Fibroblast of lung (primary cell): ENCODE data around the gene ATL1. TPM values are rescaled to one million over a fixed set of nuclear protein-coding genes. Genes with fewer than 3 reads are reported as not detected.

Experiments used
- DNase-seq, 2 donors: peaks; one replicate each; pipeline versions ENCODE4 v3.0.0 to v3.0.0-alpha.2; 2010; ENCODE audit warnings: low read depth in 2 of 2
- H2AFZ ChIP-seq: 2 replicates; pipeline ENCODE4 v1.5.1; 2012; ENCODE audit warnings: low read length, control low read depth, inconsistent platforms
- H3K27ac ChIP-seq: 2 replicates; pipeline ENCODE4 v1.5.1; 2011; ENCODE audit warnings: low read length, control low read depth; ENCODE audit not compliant: insufficient read depth
- H3K27me3 ChIP-seq: 2 replicates; pipeline ENCODE4 v1.5.1; 2011; ENCODE audit warnings: mild to moderate bottlenecking, low read length; ENCODE audit not compliant: control insufficient read depth, insufficient read depth
- H3K36me3 ChIP-seq: 2 replicates; pipeline ENCODE4 v1.5.1; 2011; ENCODE audit warnings: low read length; ENCODE audit not compliant: control insufficient read depth, insufficient read depth
- H3K4me1 ChIP-seq: 2 replicates; pipeline ENCODE4 v1.5.1; 2011; ENCODE audit warnings: low read length; ENCODE audit not compliant: control insufficient read depth, insufficient read depth; ENCODE audit errors: extremely low read depth
- H3K4me2 ChIP-seq: 2 replicates; pipeline ENCODE4 v1.5.1; 2011; ENCODE audit warnings: low read length, control low read depth; ENCODE audit not compliant: insufficient read depth; ENCODE audit errors: extremely low read depth
- H3K4me3 ChIP-seq, 4 experiments: fragments of 200-600 bp in 1 of 4; sonication (generic) in 1 of 4; replicated peaks in 1 of 4; 2 replicates each; pipeline ENCODE4 v1.5.1; 2011 to 2016; ENCODE audit warnings: low read length in 4 of 4, low read depth in 3 of 4, mild to moderate bottlenecking in 3 of 4, control low read depth in 2 of 4, inconsistent platforms in 1 of 4, mixed read lengths in 1 of 4; ENCODE audit not compliant: insufficient read depth in 1 of 4; ENCODE audit errors: control extremely low read depth in 1 of 4
- H3K79me2 ChIP-seq: 2 replicates; pipeline ENCODE4 v1.5.1; 2012; ENCODE audit warnings: mild to moderate bottlenecking, low read length, inconsistent platforms; ENCODE audit not compliant: control insufficient read depth, insufficient read depth
- H3K9ac ChIP-seq: 2 replicates; pipeline ENCODE4 v1.5.1; 2011; ENCODE audit warnings: mild to moderate bottlenecking, low read length, control low read depth; ENCODE audit not compliant: insufficient read depth
- H3K9me3 ChIP-seq: 2 replicates; pipeline ENCODE4 v1.5.1; 2012; ENCODE audit warnings: low read depth, low read length; ENCODE audit not compliant: control insufficient read depth, insufficient read depth
- H4K20me1 ChIP-seq: 2 replicates; pipeline ENCODE4 v1.5.1; 2011; ENCODE audit warnings: low read length; ENCODE audit not compliant: control insufficient read depth, insufficient read depth; ENCODE audit errors: extremely low read depth
- CTCF ChIP-seq, 2 donors: IDR thresholded peaks in 1 of 2; conservative IDR thresholded peaks in 1 of 2; 1 replicate in 1 of 2; 2 replicates in 1 of 2; pipeline ENCODE4 v1.5.1; 2011 to 2012; ENCODE audit warnings: low read length in 2 of 2, control low read depth in 1 of 2, inconsistent platforms in 1 of 2, low read depth in 1 of 2, mild to moderate bottlenecking in 1 of 2
- EZH2 ChIP-seq: IDR thresholded peaks from 2 replicates; pipeline ENCODE4 v1.5.1; 2012; ENCODE audit warnings: low read length, control low read depth, mild to moderate bottlenecking; ENCODE audit errors: missing control alignments
- polyA minus RNA-seq: library from RNA; depleted of rRNA, polyadenylated mRNA; stranded (reverse); fragments of >200 nt; gene quantifications from 2 replicates; pipeline ENCODE4 v1.2.3, GENCODE V29; 2011; ENCODE audit warnings: low replicate concordance
- polyA plus RNA-seq, 2 donors: library from polyadenylated mRNA; depleted of rRNA in 1 of 2; stranded (reverse) in 1 of 2; unstranded in 1 of 2; fragments of >200 nt; gene quantifications; 2 replicates each; pipeline ENCODE4 v1.2.1, GENCODE V29; 2011 to 2012; ENCODE audit warnings: missing spikeins in 1 of 2
- total RNA-seq: library from RNA; depleted of rRNA; stranded (reverse); fragments of >200 nt; gene quantifications from 2 replicates; pipeline ENCODE4 v1.2.1, GENCODE V29; 2014

Gene ATL1
- total RNA-seq (6.9 and 16.2 TPM in 2 replicates), polyA plus RNA-seq (14.3 and 14.9 TPM in 2 replicates), polyA minus RNA-seq (1.5 and 29.3 TPM in 2 replicates)
- polyA plus RNA-seq (2012) = 8.8 and 10.0 TPM in 2 replicates

GRCh38 chr14:50559990-50560930 is at the start of gene ATL1:
Gene ATL1, plus strand, starts transcription at chr14:50560145. Its CDS starts 121 bp downstream, at chr14:50560266.
- Histone ChIP-seq H3K27ac (peak within 1 kb of the TSS; percentile 84), H3K4me3 (peak within 1 kb of the TSS; percentile 66 to 87 (median 80)), H3K9me3 (no peaks in the 10 kb centered on the region), H2AFZ (peak within 1 kb of the TSS; percentile 96), H3K27me3 (no peaks in the 10 kb centered on the region), H3K36me3 (no peaks in the 10 kb centered on the region), H3K4me1 (no peaks in the 10 kb centered on the region), H3K9ac (peak within 1 kb of the TSS; percentile 74), H3K79me2 (no peaks in the 10 kb centered on the region), H4K20me1 (no peaks in the 10 kb centered on the region), H3K4me2 (peak within 1 kb of the TSS; percentile 90)
- DNase-seq = peak; percentile 76 to 81
- TF ChIP-seq EZH2 (no peak), CTCF (conservative IDR thresholded peaks at IDR 0.05 in 1 of 2, IDR thresholded peaks at IDR 0.05 in 1 of 2; ENCODE audit: low read depth in 1 of 2, low read length in 2 of 2) (no peak)

- Histone ChIP-seq H3K9me3 (no peaks in the 10 kb centered on the region), H3K9ac (no peak overlapping the region), H3K4me2 (no peak overlapping the region), H3K79me2 (peaks cover 78% of the 10 kb centered on the region), H3K27ac (no peak overlapping the region), H3K36me3 (no peaks in the 10 kb centered on the region), H2AFZ (no peak overlapping the region), H3K27me3 (no peaks in the 10 kb centered on the region), H3K4me1 (no peaks in the 10 kb centered on the region), H3K4me3 (no peak overlapping the region), H4K20me1 (no peaks in the 10 kb centered on the region)
- DNase-seq = no peak
- TF ChIP-seq EZH2 (no peak), CTCF (conservative IDR thresholded peaks at IDR 0.05 in 1 of 2, IDR thresholded peaks at IDR 0.05 in 1 of 2; ENCODE audit: low read depth in 1 of 2, low read length in 2 of 2) (no peak)
These were observed 49.8 kb upstream of the ATL1 start for GRCh38 chr14:50510157-50510556.

DNA sequence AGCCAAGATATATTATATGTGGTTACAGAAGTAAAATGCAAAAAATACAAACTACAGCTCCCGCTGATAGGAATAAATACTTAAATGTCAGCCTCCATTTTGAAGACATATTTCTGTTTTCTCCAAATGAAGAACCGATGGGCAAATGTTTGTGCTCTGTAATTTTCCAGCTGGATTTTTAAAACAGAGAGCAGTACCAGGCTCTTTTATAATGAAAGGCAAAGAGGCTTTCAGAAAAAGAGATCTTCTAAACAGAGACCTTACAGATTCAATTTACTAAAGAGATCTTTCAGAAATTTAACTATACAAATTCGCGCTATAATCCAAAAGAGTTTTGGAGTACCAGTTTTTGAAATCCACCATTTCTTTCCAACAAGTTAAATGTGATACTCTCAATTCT is 47.5 kb upstream of the ATL1 start:
- Histone ChIP-seq H3K4me2 (no peak overlapping the region), H3K27me3 (no peaks in the 10 kb centered on the region), H4K20me1 (no peaks in the 10 kb centered on the region), H3K27ac (no peak overlapping the region), H3K4me1 (no peaks in the 10 kb centered on the region), H2AFZ (no peak overlapping the region), H3K4me3 (no peak overlapping the region), H3K36me3 (no peaks in the 10 kb centered on the region), H3K9me3 (no peaks in the 10 kb centered on the region), H3K79me2 (peaks cover 84% of the 10 kb centered on the region), H3K9ac (no peak overlapping the region)
- DNase-seq = no peak
- TF ChIP-seq EZH2 (no peak), CTCF (conservative IDR thresholded peaks at IDR 0.05 in 1 of 2, IDR thresholded peaks at IDR 0.05 in 1 of 2; ENCODE audit: low read depth in 1 of 2, low read length in 2 of 2) (no peak)
